Hepatocyte (in vitro differentiated cells): Measurements from ENCODE around the gene HMGB1. TPM values are rescaled to one million over a fixed set of nuclear protein-coding genes. Genes with fewer than 3 reads are reported as not detected.

Source experiments
- DNase-seq: peaks from one replicate; pipeline ENCODE4 v3.0.0-alpha.2; 2016; ENCODE audit warnings: low spot score
- H2AFZ ChIP-seq: fragments of 200-600 bp; sonication (generic); 2 replicates; pipeline ENCODE4 v1.6.0; 2016; ENCODE audit warnings: antibody characterized with exemption, mild to moderate bottlenecking
- H3K27ac ChIP-seq: fragments of 200-600 bp; sonication (generic); 2 replicates; pipeline ENCODE4 v1.5.1; 2016; ENCODE audit warnings: mild to moderate bottlenecking
- H3K27me3 ChIP-seq: fragments of 200-600 bp; sonication (generic); 2 replicates; pipeline ENCODE4 v1.6.1; 2016
- H3K36me3 ChIP-seq: fragments of 200-600 bp; sonication (generic); replicated peaks from 2 replicates; pipeline ENCODE4 v1.5.1; 2016; ENCODE audit warnings: low read depth; ENCODE audit not compliant: insufficient read depth
- H3K4me1 ChIP-seq: fragments of 200-600 bp; sonication (generic); 2 replicates; pipeline ENCODE4 v1.5.1; 2016; ENCODE audit warnings: mild to moderate bottlenecking, moderate library complexity; ENCODE audit not compliant: insufficient read depth
- H3K4me2 ChIP-seq: fragments of 200-600 bp; sonication (generic); 2 replicates; pipeline ENCODE4 v1.6.0; 2016
- H3K4me3 ChIP-seq: fragments of 200-600 bp; sonication (generic); 2 replicates; pipeline ENCODE4 v1.5.1; 2016; ENCODE audit warnings: mild to moderate bottlenecking
- H3K79me2 ChIP-seq: fragments of 200-600 bp; sonication (generic); 2 replicates; pipeline ENCODE4 v1.6.0; 2017; ENCODE audit warnings: mild to moderate bottlenecking
- H3K9me2 ChIP-seq: fragments of 200-600 bp; sonication (generic); replicated peaks from 2 replicates; pipeline ENCODE4 v1.6.0; 2017; ENCODE audit warnings: mild to moderate bottlenecking; ENCODE audit not compliant: insufficient read depth
- H3K9me3 ChIP-seq: fragments of 200-600 bp; sonication (generic); 2 replicates; pipeline ENCODE4 v1.5.1; 2016; ENCODE audit warnings: low read depth, mild to moderate bottlenecking
- H4K20me1 ChIP-seq: fragments of 200-600 bp; sonication (generic); 2 replicates; pipeline ENCODE4 v1.6.0; 2016; ENCODE audit warnings: mild to moderate bottlenecking; ENCODE audit not compliant: insufficient read depth, poor library complexity, severe bottlenecking
- EZH2 ChIP-seq: fragments of 200-600 bp; sonication (generic); IDR thresholded peaks from 2 replicates; pipeline ENCODE4 v1.6.1; 2016; ENCODE audit warnings: antibody characterized with exemption, mild to moderate bottlenecking, borderline replicate concordance
- EZH2phosphoT487 ChIP-seq: fragments of 200-600 bp; sonication (generic); IDR thresholded peaks from one replicate; pipeline ENCODE4 v1.6.1; 2018; ENCODE audit warnings: antibody characterized with exemption, mild to moderate bottlenecking, low read depth, moderate library complexity; ENCODE audit not compliant: unreplicated experiment, severe bottlenecking
- WGBS: methylation state at CpG from one replicate; pipeline ENCODE4 v1.1.6; 2016; ENCODE audit warnings: low lambda C conversion rate; ENCODE audit errors: missing lambda C conversion rate; 5-methylcytosine and 5-hydroxymethylcytosine counted together
- polyA plus RNA-seq: library from polyadenylated mRNA; unstranded; fragments of >200 nt; fragmentation: Nextera tagmentation; extraction: Ambion mirVana; gene quantifications from 2 replicates; pipeline ENCODE4 v1.2.1, GENCODE V29; 2016
- total RNA-seq: library from RNA; depleted of rRNA; stranded (reverse); fragments of >200 nt; gene quantifications from 2 replicates; pipeline ENCODE4 v1.2.3, GENCODE V29; 2014
- TF ChIP-seq, protein P1 (sequence below): fragments of 200-600 bp; sonication (generic); IDR thresholded peaks from 2 replicates; pipeline ENCODE4 v1.5.1; 2016; ENCODE audit warnings: antibody characterized with exemption, mild to moderate bottlenecking; ENCODE audit not compliant: poor library complexity

Gene HMGB1
- total and polyA plus RNA-seq, 2 experiments from 2014 or later: 372 to 416 TPM

GRCh38 chr13:30466358-30466714, 600 bp upstream of the HMGB1 start:
- DNase-seq: peak; percentile 13
- Histone ChIP-seq H3K4me2 (peak overlapping the region; percentile 72), H3K27ac (peak overlapping the region; percentile 1), H3K36me3 (no peaks in the 10 kb centered on the region), H2AFZ (no peak overlapping the region), H3K4me1 (peaks cover 8% of the 10 kb centered on the region), H3K9me3 (no peaks in the 10 kb centered on the region), H4K20me1 (no peaks in the 10 kb centered on the region), H3K79me2 (peaks cover 27% of the 10 kb centered on the region), H3K27me3 (no peaks in the 10 kb centered on the region), H3K4me3 (no peak overlapping the region), H3K9me2 (no peaks in the 10 kb centered on the region)
- WGBS: 9% methylated on average over 11 of the region's 11 CpGs
- no peak for TF ChIP-seq EZH2phosphoT487
- TF ChIP-seq, protein P1, sequence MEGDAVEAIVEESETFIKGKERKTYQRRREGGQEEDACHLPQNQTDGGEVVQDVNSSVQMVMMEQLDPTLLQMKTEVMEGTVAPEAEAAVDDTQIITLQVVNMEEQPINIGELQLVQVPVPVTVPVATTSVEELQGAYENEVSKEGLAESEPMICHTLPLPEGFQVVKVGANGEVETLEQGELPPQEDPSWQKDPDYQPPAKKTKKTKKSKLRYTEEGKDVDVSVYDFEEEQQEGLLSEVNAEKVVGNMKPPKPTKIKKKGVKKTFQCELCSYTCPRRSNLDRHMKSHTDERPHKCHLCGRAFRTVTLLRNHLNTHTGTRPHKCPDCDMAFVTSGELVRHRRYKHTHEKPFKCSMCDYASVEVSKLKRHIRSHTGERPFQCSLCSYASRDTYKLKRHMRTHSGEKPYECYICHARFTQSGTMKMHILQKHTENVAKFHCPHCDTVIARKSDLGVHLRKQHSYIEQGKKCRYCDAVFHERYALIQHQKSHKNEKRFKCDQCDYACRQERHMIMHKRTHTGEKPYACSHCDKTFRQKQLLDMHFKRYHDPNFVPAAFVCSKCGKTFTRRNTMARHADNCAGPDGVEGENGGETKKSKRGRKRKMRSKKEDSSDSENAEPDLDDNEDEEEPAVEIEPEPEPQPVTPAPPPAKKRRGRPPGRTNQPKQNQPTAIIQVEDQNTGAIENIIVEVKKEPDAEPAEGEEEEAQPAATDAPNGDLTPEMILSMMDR: no peak
- no peak for TF ChIP-seq EZH2

- Histone ChIP-seq H3K4me2 (peak overlapping the region; percentile 46), H3K27me3 (no peaks in the 10 kb centered on the region), H3K9me3 (no peaks in the 10 kb centered on the region), H4K20me1 (no peaks in the 10 kb centered on the region), H3K27ac (peak overlapping the region; percentile 98), H3K4me1 (peaks cover 8% of the 10 kb centered on the region), H3K4me3 (peak overlapping the region; percentile 69), H3K36me3 (no peaks in the 10 kb centered on the region), H2AFZ (peak overlapping the region; percentile 53), H3K79me2 (peaks cover 27% of the 10 kb centered on the region), H3K9me2 (no peaks in the 10 kb centered on the region)
- TF ChIP-seq EZH2phosphoT487 (no peak), EZH2 (no peak)
- WGBS: 0% methylated on average over 6 of the region's 41 CpGs
- no peak for DNase-seq
These were observed 468 bp downstream of the HMGB1 start for GRCh38 chr13:30465343-30465592.

- peak overlapping the region; percentile 27 for H2AFZ ChIP-seq
- under 1% methylated on average over 30 of the region's 136 CpGs for WGBS
- no peaks in the 10 kb centered on the region for H4K20me1 ChIP-seq
- H3K27ac ChIP-seq: peak overlapping the region; percentile 99
- H3K79me2 ChIP-seq: peaks cover 27% of the 10 kb centered on the region
- no peaks in the 10 kb centered on the region for H3K36me3 ChIP-seq
- H3K4me3 ChIP-seq: peak overlapping the region; percentile 91
- H3K9me2 ChIP-seq: no peaks in the 10 kb centered on the region
- peak overlapping the region; percentile 93 for H3K4me2 ChIP-seq
- peak; percentile 90 for DNase-seq
- H3K27me3 ChIP-seq: no peaks in the 10 kb centered on the region
- peaks cover 8% of the 10 kb centered on the region for H3K4me1 ChIP-seq
- no peaks in the 10 kb centered on the region for H3K9me3 ChIP-seq
- TF ChIP-seq, protein P1: no peak
- no peak for TF ChIP-seq EZH2phosphoT487
These were observed 1.0 kb downstream of the HMGB1 start for GRCh38 chr13:30464496-30465342.

DNA sequence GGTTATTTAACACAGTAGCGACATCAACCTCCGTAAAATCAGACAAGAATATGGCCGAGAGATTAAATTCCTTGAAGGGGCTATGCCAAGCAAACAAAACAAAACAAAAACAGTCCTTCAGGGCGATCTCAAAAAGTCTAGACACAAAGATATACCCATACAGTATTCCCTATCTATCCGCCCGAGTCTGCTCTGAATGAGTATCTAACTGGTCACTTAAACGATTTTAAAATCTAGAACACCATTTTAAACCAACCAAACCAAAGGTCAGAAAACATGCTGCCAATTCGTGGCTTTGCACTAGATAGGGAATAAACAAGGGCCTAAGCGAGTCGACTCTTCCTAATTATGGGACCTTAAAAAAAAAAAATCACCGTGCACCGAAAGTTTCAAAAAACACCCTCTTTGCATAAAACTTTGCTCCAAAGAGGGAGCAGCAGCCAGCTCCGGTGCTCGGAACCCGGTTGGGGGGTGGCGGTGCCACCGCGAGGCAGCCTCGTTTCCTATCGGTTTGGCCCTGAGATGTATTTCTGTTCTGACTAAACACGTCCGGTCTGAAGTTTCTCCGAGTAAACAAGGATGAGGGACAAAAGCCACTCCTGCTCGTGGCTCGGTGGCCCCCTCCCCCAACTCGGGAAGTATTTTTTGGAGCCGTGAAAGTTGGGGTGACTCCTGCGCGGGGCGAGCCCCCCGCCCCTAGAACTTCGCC, 1.8 kb downstream of the HMGB1 start:
- WGBS: under 1% methylated on average over 32 of the region's 32 CpGs
- peak; percentile 69 for DNase-seq

More for the DNA sequence above, 1.8 kb downstream of the HMGB1 start:
- Histone ChIP-seq H4K20me1 (no peaks in the 10 kb centered on the region), H3K9me2 (no peaks in the 10 kb centered on the region), H2AFZ (peak overlapping the region; percentile 27), H3K27ac (peak overlapping the region; percentile 99), H3K9me3 (no peaks in the 10 kb centered on the region), H3K4me3 (peak overlapping the region; percentile 91), H3K4me2 (peak overlapping the region; percentile 93), H3K79me2 (peaks cover 27% of the 10 kb centered on the region), H3K27me3 (no peaks in the 10 kb centered on the region), H3K36me3 (no peaks in the 10 kb centered on the region), H3K4me1 (peaks cover 8% of the 10 kb centered on the region)
- TF ChIP-seq EZH2phosphoT487: no peak
- TF ChIP-seq EZH2: no peak
- TF ChIP-seq, protein P1: no peak
